GM12872 (cell line): ENCODE results near the gene WNT2B.

Source experiments
- TF ChIP-seq, protein P1 (sequence below): IDR thresholded peaks from 3 replicates; pipeline ENCODE4 v1.5.1; 2011; ENCODE audit warnings: low read depth, mild to moderate bottlenecking, low read length, moderate library complexity; ENCODE audit not compliant: insufficient read depth

The WNT2B gene

DNA sequence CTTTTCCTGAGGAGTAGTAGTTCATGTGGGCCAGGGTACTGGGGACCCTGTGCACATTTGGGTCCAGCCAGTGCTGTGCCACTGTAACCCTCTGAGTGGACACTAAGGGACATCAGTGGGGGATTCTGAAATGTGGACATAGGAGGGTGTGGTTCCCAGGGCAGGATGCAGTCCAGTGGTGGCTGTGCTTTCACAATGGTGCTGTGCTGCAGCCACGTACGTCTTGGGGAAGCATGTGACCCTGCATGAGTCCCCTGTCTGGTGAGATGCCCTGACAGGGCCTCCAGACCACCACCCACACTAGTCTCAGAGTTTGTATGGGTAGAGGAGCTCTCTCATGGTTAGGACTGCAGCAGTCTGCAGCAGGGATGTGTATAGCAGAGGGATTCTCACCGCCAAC lies 37.8 kb upstream of the WNT2B start:
- TF ChIP-seq, protein P1, sequence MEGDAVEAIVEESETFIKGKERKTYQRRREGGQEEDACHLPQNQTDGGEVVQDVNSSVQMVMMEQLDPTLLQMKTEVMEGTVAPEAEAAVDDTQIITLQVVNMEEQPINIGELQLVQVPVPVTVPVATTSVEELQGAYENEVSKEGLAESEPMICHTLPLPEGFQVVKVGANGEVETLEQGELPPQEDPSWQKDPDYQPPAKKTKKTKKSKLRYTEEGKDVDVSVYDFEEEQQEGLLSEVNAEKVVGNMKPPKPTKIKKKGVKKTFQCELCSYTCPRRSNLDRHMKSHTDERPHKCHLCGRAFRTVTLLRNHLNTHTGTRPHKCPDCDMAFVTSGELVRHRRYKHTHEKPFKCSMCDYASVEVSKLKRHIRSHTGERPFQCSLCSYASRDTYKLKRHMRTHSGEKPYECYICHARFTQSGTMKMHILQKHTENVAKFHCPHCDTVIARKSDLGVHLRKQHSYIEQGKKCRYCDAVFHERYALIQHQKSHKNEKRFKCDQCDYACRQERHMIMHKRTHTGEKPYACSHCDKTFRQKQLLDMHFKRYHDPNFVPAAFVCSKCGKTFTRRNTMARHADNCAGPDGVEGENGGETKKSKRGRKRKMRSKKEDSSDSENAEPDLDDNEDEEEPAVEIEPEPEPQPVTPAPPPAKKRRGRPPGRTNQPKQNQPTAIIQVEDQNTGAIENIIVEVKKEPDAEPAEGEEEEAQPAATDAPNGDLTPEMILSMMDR = no peak

- TF ChIP-seq, protein P1 = no peak
Measured at GRCh38 chr1:112472142-112472541, 36.6 kb upstream of the WNT2B start.

- TF ChIP-seq, protein P1 = no peak
Measured at GRCh38 chr1:112477550-112477949, 31.2 kb upstream of the WNT2B start.

DNA sequence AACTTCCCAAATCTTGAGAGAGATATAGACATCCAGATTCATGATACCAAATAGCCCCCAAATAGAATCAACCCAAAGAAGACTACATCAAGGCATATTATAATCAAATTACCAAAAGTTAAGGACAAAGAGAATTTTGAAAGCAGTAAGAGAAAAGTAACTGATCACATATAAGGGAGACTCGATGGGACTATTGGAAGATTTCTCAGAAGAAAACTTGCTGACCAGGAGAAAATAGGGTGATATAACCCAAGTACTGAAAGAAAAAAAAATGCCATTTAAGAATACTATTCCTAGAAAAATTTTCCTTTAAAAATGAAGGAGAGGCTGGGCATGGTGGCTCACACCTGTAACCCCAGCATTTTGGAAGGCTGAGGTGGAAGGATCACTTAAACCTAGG lies 30.5 kb upstream of the WNT2B start:
- TF ChIP-seq, protein P1 = no peak

- TF ChIP-seq, protein P1 = no peak
Measured at GRCh38 chr1:112488141-112488540, 20.6 kb upstream of the WNT2B start.

DNA sequence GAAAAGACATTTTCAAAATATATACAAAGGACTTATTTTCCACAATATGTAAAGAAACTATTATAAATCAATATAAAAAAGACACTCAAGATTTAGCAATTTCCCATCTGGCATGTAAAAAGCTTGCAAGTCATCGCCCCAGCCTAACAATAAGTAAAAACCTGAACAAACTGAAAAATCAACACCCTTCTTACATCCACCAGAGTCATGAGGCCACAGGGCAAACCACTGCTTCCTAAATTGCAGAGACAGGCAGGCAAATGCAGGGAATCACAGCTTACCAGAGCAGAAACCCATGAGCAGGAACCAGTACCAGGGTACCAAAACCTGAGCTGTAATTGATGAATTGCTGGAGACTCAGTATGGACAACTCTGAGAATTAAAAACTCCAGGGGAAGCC lies 16.7 kb upstream of the WNT2B start:
- TF ChIP-seq, protein P1 = no peak

GRCh38 chr1:112493351-112493750 lies 15.4 kb upstream of the WNT2B start:
- TF ChIP-seq, protein P1 = no peak

GRCh38 chr1:112496290-112496689 lies 12.5 kb upstream of the WNT2B start:
- TF ChIP-seq, protein P1 = no peak
